Large intestine (tissue), 3 donors: ENCODE measurements around the gene PIN1. TPM values are rescaled to one million over a fixed set of nuclear protein-coding genes. Genes with fewer than 3 reads are reported as not detected.

Experiments
- DNase-seq, 2 donors: peaks; one replicate each; pipeline versions ENCODE4 v3.0.0 to v3.0.0-alpha.2; 2013
- H3K27ac ChIP-seq: one replicate; pipeline ENCODE4 v1.5.1; 2013; ENCODE audit warnings: low read length
- H3K27me3 ChIP-seq: 2 replicates; pipeline ENCODE4 v1.6.1; 2013; ENCODE audit warnings: low read length; ENCODE audit not compliant: control insufficient read depth, insufficient read depth
- H3K36me3 ChIP-seq: 2 replicates; pipeline ENCODE4 v1.6.1; 2013; ENCODE audit warnings: low read length; ENCODE audit not compliant: control insufficient read depth, insufficient read depth
- H3K4me1 ChIP-seq: one replicate; pipeline ENCODE4 v1.6.1; 2013; ENCODE audit warnings: low read length; ENCODE audit not compliant: control insufficient read depth, insufficient read depth
- H3K4me3 ChIP-seq: one replicate; pipeline ENCODE4 v1.5.1; 2013; ENCODE audit warnings: low read length
- H3K9me3 ChIP-seq: one replicate; pipeline ENCODE4 v1.6.1; 2013; ENCODE audit warnings: mild to moderate bottlenecking, low read depth, low read length, moderate library complexity; ENCODE audit not compliant: control insufficient read depth
- WGBS: methylation state at CpG from one replicate; pipeline ENCODE4 v1.1.5; 2013; ENCODE audit warnings: low lambda C conversion rate; ENCODE audit not compliant: insufficient coverage; 5-methylcytosine and 5-hydroxymethylcytosine counted together
- polyA plus RNA-seq: library from polyadenylated mRNA; unstranded; fragments of 120-200 nt; gene quantifications from one replicate; pipeline ENCODE4 v1.2.1, GENCODE V29; 2013

PIN1 gene
- polyA plus RNA-seq, 1 donor: 46.2 TPM

- no CpG with 5 or more reads among the region's 19 CpGs for WGBS
These were observed 15.3 kb downstream of the PIN1 start for GRCh38 chr19:9850235-9850959.

GRCh38 chr19:9854282-9854846, 19.2 kb downstream of the PIN1 start:
- no peaks in the 10 kb centered on the region for H3K4me1 ChIP-seq
- WGBS: no CpG with 5 or more reads among the region's 38 CpGs
- peaks cover 8% of the 10 kb centered on the region for H3K9me3 ChIP-seq

More at GRCh38 chr19:9850235-9850959, 15.3 kb downstream of the PIN1 start:
- DNase-seq: no peak
- Histone ChIP-seq H3K27ac (no peak overlapping the region), H3K4me1 (no peaks in the 10 kb centered on the region), H3K27me3 (no peaks in the 10 kb centered on the region), H3K36me3 (peaks cover 22% of the 10 kb centered on the region), H3K9me3 (peaks cover 8% of the 10 kb centered on the region), H3K4me3 (no peak overlapping the region)

DNA sequence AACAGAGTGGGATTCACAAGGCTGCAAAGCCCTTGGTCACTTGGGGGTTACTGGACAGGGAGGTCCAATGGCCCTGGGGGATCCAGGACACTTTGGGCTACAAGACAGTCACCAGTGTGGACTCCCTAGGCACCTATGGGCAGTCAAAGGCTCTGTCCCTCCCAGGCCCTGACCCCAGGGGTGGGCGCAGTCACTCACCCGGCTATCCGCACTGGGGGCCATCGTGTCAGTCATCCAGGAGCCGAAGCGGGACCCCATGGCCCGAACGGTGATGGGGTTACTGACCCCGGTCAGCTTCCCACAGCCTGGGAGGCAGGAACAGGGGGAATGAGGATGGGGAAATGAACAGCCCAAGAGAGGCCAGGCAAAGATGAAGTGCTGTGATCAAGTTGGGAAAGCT, 21.5 kb downstream of the PIN1 start:
- no CpG with 5 or more reads among the region's 9 CpGs for WGBS
- no peak overlapping the region for H3K27ac ChIP-seq
- H3K27me3 ChIP-seq: no peaks in the 10 kb centered on the region
- H3K4me3 ChIP-seq: no peak overlapping the region
- no peaks in the 10 kb centered on the region for H3K4me1 ChIP-seq
- no peaks in the 10 kb centered on the region for H3K36me3 ChIP-seq
- DNase-seq: no peak
- peaks cover 8% of the 10 kb centered on the region for H3K9me3 ChIP-seq

More at GRCh38 chr19:9854282-9854846, 19.2 kb downstream of the PIN1 start:
- no peak for DNase-seq
- peaks cover 4% of the 10 kb centered on the region for H3K36me3 ChIP-seq
- H3K4me3 ChIP-seq: no peak overlapping the region
- no peak overlapping the region for H3K27ac ChIP-seq
- H3K27me3 ChIP-seq: no peaks in the 10 kb centered on the region

- Histone ChIP-seq H3K27ac (no peak overlapping the region), H3K4me3 (no peak overlapping the region), H3K9me3 (peaks cover 8% of the 10 kb centered on the region)
These were observed 22.1 kb downstream of the PIN1 start for GRCh38 chr19:9857076-9857721.

GRCh38 chr19:9857920-9858746, 23.0 kb downstream of the PIN1 start:
- no CpG with 5 or more reads among the region's 10 CpGs for WGBS
- no peak for DNase-seq
- H3K4me3 ChIP-seq: no peak overlapping the region
- no peaks in the 10 kb centered on the region for H3K4me1 ChIP-seq
- H3K27ac ChIP-seq: no peak overlapping the region
- H3K36me3 ChIP-seq: no peaks in the 10 kb centered on the region
- peaks cover 8% of the 10 kb centered on the region for H3K9me3 ChIP-seq
- no peaks in the 10 kb centered on the region for H3K27me3 ChIP-seq

More at GRCh38 chr19:9857076-9857721, 22.1 kb downstream of the PIN1 start:
- Histone ChIP-seq H3K27me3 (no peaks in the 10 kb centered on the region), H3K36me3 (no peaks in the 10 kb centered on the region), H3K4me1 (no peaks in the 10 kb centered on the region)
- no peak for DNase-seq
- WGBS: no CpG with 5 or more reads among the region's 13 CpGs

- Histone ChIP-seq H3K4me1 (no peaks in the 10 kb centered on the region), H3K27ac (no peak overlapping the region), H3K4me3 (no peak overlapping the region), H3K36me3 (no peaks in the 10 kb centered on the region), H3K27me3 (no peaks in the 10 kb centered on the region), H3K9me3 (peaks cover 8% of the 10 kb centered on the region)
- no peak for DNase-seq
These were observed 23.6 kb downstream of the PIN1 start for GRCh38 chr19:9858766-9859165.

DNA sequence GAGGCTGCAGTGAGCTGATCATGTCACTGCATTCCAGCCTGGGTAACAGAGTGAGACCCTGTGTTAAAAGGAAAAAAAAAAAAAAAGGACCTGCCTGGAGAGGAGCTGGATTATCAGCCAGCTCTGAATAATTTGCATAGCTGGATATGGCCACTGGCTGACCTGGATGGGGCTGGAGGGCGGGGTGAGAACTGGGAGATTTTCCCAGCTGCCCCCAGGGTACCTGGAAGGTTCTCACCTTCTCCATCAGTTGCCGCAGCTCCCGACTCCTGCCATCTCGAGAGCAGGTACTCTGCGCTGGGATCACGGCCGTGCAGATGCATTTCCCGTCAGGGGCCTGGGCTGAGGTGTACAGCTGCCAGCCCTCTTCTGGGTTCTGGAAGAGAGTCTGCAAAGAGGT, 25.3 kb downstream of the PIN1 start:
- Histone ChIP-seq H3K27me3 (no peaks in the 10 kb centered on the region), H3K9me3 (no peaks in the 10 kb centered on the region), H3K36me3 (no peaks in the 10 kb centered on the region), H3K4me1 (no peaks in the 10 kb centered on the region), H3K4me3 (no peak overlapping the region), H3K27ac (no peak overlapping the region)
- no CpG with 5 or more reads among the region's 8 CpGs for WGBS
- DNase-seq: no peak

GRCh38 chr19:9861503-9861902, 26.4 kb downstream of the PIN1 start:
- H3K27me3 ChIP-seq: no peaks in the 10 kb centered on the region
- H3K4me3 ChIP-seq: no peak overlapping the region

GRCh38 chr19:9862938-9863337, 27.8 kb downstream of the PIN1 start:
- Histone ChIP-seq H3K4me1 (no peaks in the 10 kb centered on the region), H3K27me3 (no peaks in the 10 kb centered on the region), H3K27ac (no peak overlapping the region), H3K9me3 (no peaks in the 10 kb centered on the region), H3K4me3 (no peak overlapping the region), H3K36me3 (no peaks in the 10 kb centered on the region)
- no peak for DNase-seq
- no CpG with 5 or more reads among the region's 4 CpGs for WGBS

More at GRCh38 chr19:9861503-9861902, 26.4 kb downstream of the PIN1 start:
- WGBS: no CpG with 5 or more reads among the region's 1 CpG
- no peaks in the 10 kb centered on the region for H3K36me3 ChIP-seq
- no peaks in the 10 kb centered on the region for H3K9me3 ChIP-seq
- DNase-seq: no peak
- H3K27ac ChIP-seq: no peak overlapping the region
- H3K4me1 ChIP-seq: no peaks in the 10 kb centered on the region

DNA sequence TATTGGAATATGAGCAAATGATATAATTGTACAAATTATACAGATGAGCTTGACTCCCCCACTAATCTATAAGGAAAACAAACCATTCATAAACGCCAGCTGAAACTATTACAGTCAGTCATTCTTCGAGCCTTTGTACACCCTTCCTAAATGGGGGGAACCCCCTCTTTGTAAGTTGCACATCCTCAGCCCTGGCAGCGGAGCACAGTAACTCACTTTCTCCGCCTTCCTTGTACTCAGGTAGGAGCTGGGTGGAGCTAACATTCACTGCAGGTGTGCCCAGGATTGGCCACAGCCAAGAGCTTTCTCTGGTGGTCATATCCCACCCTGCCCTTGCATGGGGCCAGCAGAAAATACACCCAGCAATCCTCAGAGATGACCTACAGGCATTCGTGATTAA, 28.6 kb downstream of the PIN1 start:
- no peaks in the 10 kb centered on the region for H3K27me3 ChIP-seq
- no peak overlapping the region for H3K4me3 ChIP-seq
- H3K9me3 ChIP-seq: no peaks in the 10 kb centered on the region
- WGBS: no CpG with 5 or more reads among the region's 5 CpGs
- DNase-seq: no peak
- no peak overlapping the region for H3K27ac ChIP-seq
- H3K36me3 ChIP-seq: no peaks in the 10 kb centered on the region
- no peaks in the 10 kb centered on the region for H3K4me1 ChIP-seq
